Cardiac muscle cell (in vitro differentiated cells and primary cell): ENCODE data around the gene CPNE4. TPM values are rescaled to one million over a fixed set of nuclear protein-coding genes. Genes with fewer than 3 reads are reported as not detected.

Experiments used
- DNase-seq, 2 donors: peaks; one replicate each; pipeline versions ENCODE4 v3.0.0 to v3.0.0-alpha.2; 2010 to 2017; ENCODE audit warnings: low read depth in 1 of 2, low spot score in 1 of 2
- H3K27ac ChIP-seq: fragments of 200-600 bp; sonication (generic); 2 replicates; pipeline ENCODE4 v1.5.1; 2016
- H3K27me3 ChIP-seq: fragments of 200-600 bp; sonication (generic); 2 replicates; pipeline ENCODE4 v1.6.0; 2016; ENCODE audit warnings: control low read depth
- H3K36me3 ChIP-seq: fragments of 200-600 bp; sonication (generic); 2 replicates; pipeline ENCODE4 v1.5.1; 2016; ENCODE audit warnings: control low read depth
- H3K4me1 ChIP-seq: fragments of 200-600 bp; sonication (generic); 2 replicates; pipeline ENCODE4 v1.8.1; 2017; ENCODE audit warnings: low read depth, mild to moderate bottlenecking, mixed run types
- H3K4me3 ChIP-seq: fragments of 200-600 bp; sonication (generic); 2 replicates; pipeline ENCODE4 v1.5.1; 2016; ENCODE audit warnings: mild to moderate bottlenecking
- H3K9me3 ChIP-seq: fragments of 200-600 bp; sonication (generic); 2 replicates; pipeline ENCODE4 v1.5.1; 2017; ENCODE audit warnings: low read depth, mild to moderate bottlenecking, control low read depth
- polyA plus RNA-seq: library from polyadenylated mRNA; unstranded; fragments of >200 nt; fragmentation: Nextera tagmentation; extraction: Ambion mirVana; gene quantifications from 2 replicates; pipeline ENCODE4 v1.2.1, GENCODE V29; 2016
- total RNA-seq: library from RNA; depleted of rRNA; stranded (reverse); fragments of >200 nt; gene quantifications from 2 replicates; pipeline ENCODE4 v1.2.3, GENCODE V29; 2016
- TF ChIP-seq, protein P1 (sequence below): IDR thresholded peaks from 2 replicates; pipeline ENCODE4 v1.5.1; 2012; ENCODE audit warnings: low read depth, mild to moderate bottlenecking, low read length

CPNE4 gene
- total and polyA plus RNA-seq, 2 experiments from 2014 or later = 3.3 to 7.6 TPM

DNA sequence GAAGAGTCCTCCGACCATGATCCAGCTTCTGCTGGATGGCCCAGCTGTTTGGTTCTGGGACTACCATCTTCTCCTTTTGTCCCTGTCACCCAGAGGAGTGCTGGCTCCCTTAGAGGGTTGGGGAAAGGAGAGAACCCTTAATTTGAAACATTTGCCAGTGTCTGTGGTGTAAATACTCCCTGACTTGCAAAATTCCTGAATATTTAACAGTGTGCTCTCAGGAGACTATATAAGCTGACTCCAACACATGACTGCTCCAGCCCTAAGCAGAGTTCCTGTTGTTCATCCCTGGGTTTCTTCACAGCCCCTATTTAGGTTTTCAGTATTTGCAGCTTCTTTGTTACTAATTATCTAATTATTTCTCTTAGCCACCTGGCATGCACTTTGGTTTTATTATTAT is 133.1 kb downstream of the CPNE4 start:
- TF ChIP-seq, protein P1, sequence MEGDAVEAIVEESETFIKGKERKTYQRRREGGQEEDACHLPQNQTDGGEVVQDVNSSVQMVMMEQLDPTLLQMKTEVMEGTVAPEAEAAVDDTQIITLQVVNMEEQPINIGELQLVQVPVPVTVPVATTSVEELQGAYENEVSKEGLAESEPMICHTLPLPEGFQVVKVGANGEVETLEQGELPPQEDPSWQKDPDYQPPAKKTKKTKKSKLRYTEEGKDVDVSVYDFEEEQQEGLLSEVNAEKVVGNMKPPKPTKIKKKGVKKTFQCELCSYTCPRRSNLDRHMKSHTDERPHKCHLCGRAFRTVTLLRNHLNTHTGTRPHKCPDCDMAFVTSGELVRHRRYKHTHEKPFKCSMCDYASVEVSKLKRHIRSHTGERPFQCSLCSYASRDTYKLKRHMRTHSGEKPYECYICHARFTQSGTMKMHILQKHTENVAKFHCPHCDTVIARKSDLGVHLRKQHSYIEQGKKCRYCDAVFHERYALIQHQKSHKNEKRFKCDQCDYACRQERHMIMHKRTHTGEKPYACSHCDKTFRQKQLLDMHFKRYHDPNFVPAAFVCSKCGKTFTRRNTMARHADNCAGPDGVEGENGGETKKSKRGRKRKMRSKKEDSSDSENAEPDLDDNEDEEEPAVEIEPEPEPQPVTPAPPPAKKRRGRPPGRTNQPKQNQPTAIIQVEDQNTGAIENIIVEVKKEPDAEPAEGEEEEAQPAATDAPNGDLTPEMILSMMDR = no peak
- Histone ChIP-seq H3K27me3 (no peaks in the 10 kb centered on the region), H3K27ac (no peak overlapping the region), H3K9me3 (no peaks in the 10 kb centered on the region), H3K4me1 (no peaks in the 10 kb centered on the region), H3K4me3 (no peak overlapping the region), H3K36me3 (no peaks in the 10 kb centered on the region)
- DNase-seq = no peak

DNA sequence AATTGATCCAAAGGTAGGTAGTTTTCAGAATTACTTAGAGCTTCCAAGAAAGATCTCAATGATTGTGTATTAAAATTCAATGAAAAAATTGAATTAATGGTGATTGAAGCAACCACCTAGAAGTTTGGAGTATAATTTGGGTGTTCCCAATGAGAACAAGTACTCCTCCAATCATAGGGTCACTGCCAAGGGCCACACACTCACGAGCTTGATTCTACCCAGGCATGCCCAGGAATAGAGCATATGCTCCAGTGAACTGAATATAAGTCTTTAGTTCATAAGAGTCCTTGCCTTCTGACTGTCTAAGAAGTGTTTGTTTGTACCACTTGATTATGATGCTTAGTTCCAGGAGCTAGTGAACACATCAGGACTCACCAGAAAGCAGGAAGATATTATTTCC is 133.9 kb downstream of the CPNE4 start:
- Histone ChIP-seq H3K9me3 (no peaks in the 10 kb centered on the region), H3K27me3 (no peaks in the 10 kb centered on the region), H3K4me3 (no peak overlapping the region), H3K36me3 (no peaks in the 10 kb centered on the region), H3K4me1 (no peaks in the 10 kb centered on the region), H3K27ac (no peak overlapping the region)
- DNase-seq = no peak
- TF ChIP-seq, protein P1 = no peak

DNA sequence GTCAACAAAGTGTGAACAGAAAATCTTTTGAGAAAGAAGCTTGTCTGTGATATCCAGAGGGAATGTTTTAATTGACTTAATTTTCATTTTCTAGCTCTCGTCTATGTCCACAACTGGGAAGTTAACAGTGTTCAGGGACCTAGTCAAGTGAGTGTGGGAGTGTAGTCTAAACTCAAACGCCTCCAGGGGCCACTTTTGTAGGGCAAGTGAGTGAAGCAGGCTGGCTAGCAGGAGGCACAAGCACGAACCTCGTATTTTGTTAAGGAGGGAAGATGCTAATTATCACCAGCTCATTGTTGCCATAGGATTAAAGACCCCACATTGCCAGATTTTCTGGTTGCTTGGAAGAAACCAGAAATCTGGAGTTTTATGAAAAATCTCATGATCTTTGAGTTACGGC is 135.8 kb downstream of the CPNE4 start:
- no peaks in the 10 kb centered on the region for H3K36me3 ChIP-seq
- H3K4me1 ChIP-seq = no peaks in the 10 kb centered on the region
- no peaks in the 10 kb centered on the region for H3K27me3 ChIP-seq
- no peaks in the 10 kb centered on the region for H3K9me3 ChIP-seq
- H3K27ac ChIP-seq = no peak overlapping the region
- DNase-seq = no peak
- H3K4me3 ChIP-seq = no peak overlapping the region
- TF ChIP-seq, protein P1 = no peak

DNA sequence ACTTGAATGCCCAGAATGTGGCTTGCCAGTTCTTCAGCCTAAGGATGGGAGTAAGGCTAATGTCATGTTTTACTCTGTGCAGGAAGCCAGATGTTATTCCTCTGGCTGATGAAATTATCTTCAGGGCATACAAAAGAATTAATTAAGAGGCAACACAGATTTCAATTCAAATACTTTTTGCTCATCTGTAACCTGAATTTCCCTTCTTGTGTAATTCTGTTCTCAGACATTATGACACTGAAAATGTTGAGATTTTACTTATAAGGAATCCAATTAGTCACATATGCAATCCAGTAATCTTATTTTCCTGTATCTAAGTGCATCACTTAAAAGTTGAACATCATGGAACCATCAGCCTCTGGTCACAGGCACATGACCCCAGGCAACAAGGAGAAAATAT is 136.5 kb downstream of the CPNE4 start:
- H3K27ac ChIP-seq = no peak overlapping the region
- H3K4me1 ChIP-seq = no peaks in the 10 kb centered on the region
- H3K9me3 ChIP-seq = no peaks in the 10 kb centered on the region
- DNase-seq = no peak
- TF ChIP-seq, protein P1 = no peak
- H3K27me3 ChIP-seq = no peaks in the 10 kb centered on the region
- no peak overlapping the region for H3K4me3 ChIP-seq
- H3K36me3 ChIP-seq = no peaks in the 10 kb centered on the region

DNA sequence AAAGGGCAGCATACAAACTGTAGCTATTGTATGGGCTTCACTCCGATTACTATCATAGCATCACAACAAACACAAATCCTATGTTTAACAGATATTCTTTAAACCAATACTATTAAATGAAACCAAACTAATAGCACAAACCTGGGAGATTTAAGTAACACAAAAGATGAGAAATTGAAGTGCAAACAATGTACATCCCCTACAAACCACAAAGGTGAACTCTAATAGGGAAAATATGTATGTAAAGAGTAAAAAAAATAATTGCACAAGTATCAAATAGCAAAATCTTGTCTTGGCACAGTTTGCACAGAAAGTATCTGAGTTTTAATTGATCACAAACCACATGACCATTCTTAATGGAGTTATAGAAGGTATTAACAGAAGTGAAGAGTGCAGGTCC is 138.5 kb downstream of the CPNE4 start:
- no peaks in the 10 kb centered on the region for H3K9me3 ChIP-seq
- no peak overlapping the region for H3K27ac ChIP-seq
- no peaks in the 10 kb centered on the region for H3K4me1 ChIP-seq
- no peaks in the 10 kb centered on the region for H3K36me3 ChIP-seq
- no peak for DNase-seq
- H3K27me3 ChIP-seq = no peaks in the 10 kb centered on the region
- H3K4me3 ChIP-seq = no peak overlapping the region
- TF ChIP-seq, protein P1 = no peak

DNA sequence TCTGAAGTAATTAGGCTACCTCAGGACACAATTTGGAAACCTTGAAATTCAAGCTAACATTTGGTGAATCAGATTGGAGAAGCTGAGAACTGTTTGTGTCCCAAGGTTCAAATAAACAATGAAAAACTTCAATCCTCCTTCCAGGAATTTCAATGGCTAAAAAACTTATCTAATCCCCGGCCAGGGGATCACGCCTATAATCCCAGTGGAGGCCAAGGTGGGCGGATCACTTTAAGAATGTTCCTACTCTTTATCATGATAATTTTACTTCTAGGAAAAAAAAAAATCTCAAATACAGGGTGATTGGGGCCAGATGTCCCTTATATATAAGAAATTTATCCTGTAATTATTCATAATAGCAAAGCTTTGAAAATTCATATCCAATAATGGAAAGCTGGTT is 139.0 kb downstream of the CPNE4 start:
- no peak overlapping the region for H3K4me3 ChIP-seq
- no peak for DNase-seq
- no peaks in the 10 kb centered on the region for H3K27me3 ChIP-seq
- H3K36me3 ChIP-seq = no peaks in the 10 kb centered on the region
- no peaks in the 10 kb centered on the region for H3K4me1 ChIP-seq
- H3K27ac ChIP-seq = no peak overlapping the region
- H3K9me3 ChIP-seq = no peaks in the 10 kb centered on the region
- TF ChIP-seq, protein P1 = no peak
